ENCODE results near the gene CUZD1.

CUZD1 gene

DNA sequence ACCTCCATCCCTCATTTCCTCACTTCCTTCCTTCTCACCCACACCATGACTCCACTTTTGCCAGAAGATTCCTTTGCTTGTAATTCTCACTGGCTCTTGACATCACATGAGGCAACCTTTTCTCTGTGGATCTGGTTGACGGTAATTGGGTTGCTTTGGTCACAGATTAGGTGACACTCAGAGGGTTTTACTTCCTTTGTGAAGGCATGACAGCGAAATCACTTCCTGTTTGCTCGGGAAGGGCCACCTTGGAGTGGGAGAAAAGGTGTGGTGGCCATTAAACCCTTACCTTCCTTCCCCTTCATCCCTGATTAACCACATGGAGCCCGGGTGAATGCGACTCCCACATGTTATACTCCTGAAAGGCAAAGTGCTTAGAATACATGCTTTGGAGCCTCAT lies 30.2 kb downstream of the CUZD1 start:
- no peak for DNase-seq (ENCODE audit: low spot score)

GRCh38 chr10:122814493-122814892 lies 31.2 kb downstream of the CUZD1 start:
- DNase-seq (ENCODE audit: low spot score) = no peak

GRCh38 chr10:122812751-122813150 lies 32.9 kb downstream of the CUZD1 start:
- no peak for DNase-seq (ENCODE audit: low spot score)

- no peak for DNase-seq (ENCODE audit: low spot score)
Observed at GRCh38 chr10:122802282-122802681, 43.4 kb downstream of the CUZD1 start.

- no peak for DNase-seq (ENCODE audit: low spot score)
Observed at GRCh38 chr10:122798704-122799231, 46.9 kb downstream of the CUZD1 start.

DNA sequence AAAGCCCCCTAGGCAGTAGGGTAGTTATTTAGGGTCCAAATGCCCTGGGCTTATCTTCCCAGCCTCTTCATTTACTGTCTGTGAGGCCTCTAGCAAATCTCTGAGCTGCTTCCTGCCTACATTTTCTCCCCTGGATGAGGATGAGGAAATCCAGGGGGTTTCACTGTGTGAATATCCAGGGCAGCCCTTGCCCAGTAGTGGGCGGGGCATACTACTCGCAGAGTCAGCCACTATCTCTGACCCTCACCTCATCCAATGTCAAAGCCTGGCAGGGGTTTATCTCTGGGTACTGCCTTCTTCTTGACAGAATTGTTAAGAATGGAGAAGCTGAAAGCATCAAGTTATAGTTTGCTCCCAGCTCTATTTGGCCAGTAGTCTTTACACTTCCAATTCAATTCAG lies 48.9 kb downstream of the CUZD1 start:
- DNase-seq (ENCODE audit: low spot score) = no peak

- no peak for DNase-seq (ENCODE audit: low spot score)
Observed at GRCh38 chr10:122795924-122796323, 49.7 kb downstream of the CUZD1 start.

- peak; percentile 54 for DNase-seq (ENCODE audit: low spot score)
Observed at GRCh38 chr10:122786269-122786668, 59.4 kb downstream of the CUZD1 start.

DNA sequence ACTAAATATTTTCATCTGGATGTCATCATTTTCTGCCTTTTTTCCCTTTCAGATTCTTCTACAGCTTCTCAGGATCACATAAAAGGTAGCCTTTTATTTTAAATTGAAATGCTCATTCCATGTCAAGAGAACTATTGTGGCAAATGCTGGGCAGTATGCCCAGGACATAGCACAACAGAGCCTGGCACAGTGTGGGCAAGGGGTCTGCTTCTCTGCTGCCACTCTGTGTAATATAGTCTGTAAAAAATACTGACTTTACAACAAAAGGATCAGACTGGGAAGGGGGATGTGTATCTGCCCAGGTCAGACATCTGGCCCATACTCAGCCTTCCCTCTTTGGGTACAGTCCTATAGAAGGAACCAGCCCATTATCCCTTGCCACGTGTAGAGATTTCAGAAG lies 62.7 kb downstream of the CUZD1 start:
- DNase-seq (ENCODE audit: low spot score) = no peak
